Smooth muscle cell of the brain vasculature (primary cell): ENCODE data around the gene NCAM1.

ENCODE experiments used
- DNase-seq: peaks from one replicate; pipeline ENCODE4 v3.0.0-alpha.2; 2012; ENCODE audit warnings: low read depth, low spot score

Gene NCAM1

DNA sequence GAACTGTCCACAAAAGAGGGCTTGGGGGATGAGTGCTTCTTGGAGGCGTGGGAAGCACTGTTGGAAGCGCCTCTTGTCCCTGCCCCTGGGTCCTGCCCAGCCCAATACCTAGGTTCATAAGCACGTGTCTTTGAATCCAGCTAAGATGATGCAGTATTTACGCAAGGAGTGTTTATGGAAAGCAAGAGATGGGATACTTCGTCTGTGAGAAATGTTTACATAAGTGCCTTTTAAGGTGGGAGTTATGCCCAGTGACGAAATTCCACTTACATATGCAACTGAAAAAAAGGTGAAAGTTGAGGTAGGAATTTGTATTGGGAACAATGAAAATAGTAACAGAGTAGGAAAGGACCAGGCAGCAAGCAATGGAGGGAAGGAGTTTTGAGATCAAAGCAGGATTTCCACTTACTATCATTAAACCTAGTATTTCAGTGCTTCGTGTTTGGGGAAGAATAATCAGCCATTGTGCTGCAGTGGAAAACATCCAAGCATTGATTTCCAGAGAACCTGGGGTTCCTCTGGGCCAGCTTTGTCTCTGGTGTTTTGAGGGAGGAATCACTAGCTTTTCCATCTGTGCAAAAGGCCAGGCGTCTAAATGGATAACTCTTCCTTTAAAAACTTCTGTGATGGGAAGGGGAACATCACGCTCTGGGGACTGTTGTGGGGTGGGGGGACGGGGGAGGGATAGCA lies 237.9 kb downstream of the NCAM1 start:
- no peak for DNase-seq

DNA sequence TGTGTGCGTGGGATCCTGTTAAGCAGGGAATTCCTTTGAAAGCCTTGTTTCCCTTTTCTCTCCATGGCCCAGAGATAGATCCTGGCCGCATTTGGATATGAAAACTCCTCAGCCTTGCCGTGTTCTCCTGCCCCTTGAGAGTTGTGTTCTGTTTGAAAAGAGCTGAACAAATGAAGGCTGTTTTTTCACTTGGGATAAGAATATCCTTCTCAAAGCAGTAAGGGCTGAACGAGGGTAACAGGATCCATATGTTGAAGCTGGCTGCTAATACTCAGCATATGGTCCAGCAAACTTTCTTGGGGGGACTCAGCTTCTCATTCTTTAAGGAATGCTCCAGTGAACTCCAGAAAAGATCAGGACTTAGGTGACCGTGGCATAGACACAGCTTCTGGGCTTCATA lies 238.6 kb downstream of the NCAM1 start:
- no peak for DNase-seq

DNA sequence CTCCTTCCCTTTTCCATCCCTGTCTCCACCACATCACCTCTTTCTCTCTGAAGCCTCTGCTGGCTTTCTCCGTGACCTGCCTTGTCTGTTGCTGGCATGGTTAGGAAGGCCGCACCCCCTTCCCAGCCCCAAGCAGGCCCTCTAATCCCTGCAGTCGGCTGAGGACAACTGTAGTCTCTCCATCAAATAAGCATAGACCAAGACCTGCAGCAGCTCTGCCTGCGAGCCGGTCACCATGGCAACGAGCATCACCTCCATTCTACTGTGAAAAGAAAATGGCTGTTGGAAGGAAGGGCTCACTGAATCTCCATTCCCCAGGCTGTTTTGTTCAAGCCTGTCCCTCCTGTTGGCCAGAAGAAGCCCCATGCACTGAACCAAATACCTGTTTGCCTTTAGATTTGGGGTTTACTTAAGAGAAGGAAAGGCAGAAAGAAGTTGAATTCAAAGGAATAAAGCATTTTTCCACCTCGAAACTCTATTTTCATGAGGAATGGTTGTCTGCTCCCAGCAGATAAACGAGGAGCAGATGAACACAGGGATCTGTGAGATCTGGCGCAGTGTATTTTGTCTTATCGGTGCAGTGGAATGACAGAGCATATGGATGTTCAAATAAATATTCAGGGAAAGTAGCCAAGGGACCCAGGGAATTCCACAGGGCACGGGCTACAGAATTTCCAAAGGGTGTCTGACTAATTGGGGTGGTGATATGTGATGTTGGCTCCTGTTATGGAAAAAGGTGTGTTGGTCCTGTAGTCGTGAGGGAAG lies 240.0 kb downstream of the NCAM1 start:
- no peak for DNase-seq

DNA sequence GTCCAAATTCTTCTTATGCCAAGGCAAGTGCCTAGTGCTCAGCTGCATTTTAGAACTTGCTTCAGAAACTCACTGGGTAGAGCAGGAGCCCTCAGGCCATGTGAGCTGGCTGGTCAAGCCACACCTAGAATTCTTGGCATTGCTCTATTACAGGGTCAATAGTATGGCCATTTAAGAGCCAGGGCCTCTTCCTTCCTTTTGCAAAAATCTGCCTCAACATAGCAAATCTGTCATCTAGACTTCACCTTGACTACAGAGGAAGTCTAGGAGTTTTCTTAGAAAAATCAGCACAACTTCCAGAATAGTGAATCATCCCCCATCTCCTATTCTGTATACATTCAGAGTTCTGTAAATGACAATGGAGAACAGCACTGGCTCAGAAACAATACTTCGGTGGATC lies 241.2 kb downstream of the NCAM1 start:
- DNase-seq = no peak

DNA sequence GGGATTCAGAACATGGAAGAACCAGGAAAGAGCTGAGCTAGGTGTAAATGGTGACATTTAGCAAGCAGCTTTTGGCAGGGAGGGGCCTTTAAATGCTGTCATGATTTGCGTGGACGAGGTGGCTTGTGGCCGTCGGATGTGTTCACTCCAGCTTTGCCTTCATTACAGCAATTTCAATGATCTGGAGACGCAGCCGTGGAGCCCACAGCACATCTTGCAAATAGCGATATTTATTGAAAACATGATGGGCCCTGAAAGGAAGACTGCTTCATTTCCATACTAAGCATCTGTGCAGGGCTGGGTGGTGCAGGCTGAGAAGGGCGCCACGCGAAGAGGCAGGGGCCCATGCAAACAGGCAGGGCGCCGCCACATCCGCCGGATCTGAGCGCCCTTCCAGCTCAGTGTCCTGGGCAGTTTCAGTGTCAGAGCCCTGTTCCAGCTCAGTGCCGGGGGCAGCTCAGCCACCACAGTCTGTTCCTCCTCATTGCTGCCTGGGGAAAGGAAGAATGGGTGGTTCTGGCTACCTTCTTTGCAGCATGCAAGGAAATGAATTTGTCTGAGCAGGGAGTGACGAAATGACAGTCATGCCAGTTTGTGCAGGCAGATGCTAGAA lies 242.0 kb downstream of the NCAM1 start:
- no peak for DNase-seq

DNA sequence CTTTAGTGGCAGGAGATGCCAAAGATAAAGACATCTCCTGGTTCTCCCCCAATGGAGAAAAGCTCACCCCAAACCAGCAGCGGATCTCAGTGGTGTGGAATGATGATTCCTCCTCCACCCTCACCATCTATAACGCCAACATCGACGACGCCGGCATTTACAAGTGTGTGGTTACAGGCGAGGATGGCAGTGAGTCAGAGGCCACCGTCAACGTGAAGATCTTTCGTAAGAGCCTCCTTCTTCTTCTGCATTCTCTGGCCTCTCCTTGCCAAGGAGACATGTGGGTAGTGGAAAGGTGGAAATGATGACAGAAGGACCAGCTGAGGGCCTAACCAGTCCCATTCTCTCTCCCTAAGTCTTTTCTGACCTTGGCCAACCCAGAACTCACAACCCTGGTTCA lies 243.1 kb downstream of the NCAM1 start:
- DNase-seq = no peak

DNA sequence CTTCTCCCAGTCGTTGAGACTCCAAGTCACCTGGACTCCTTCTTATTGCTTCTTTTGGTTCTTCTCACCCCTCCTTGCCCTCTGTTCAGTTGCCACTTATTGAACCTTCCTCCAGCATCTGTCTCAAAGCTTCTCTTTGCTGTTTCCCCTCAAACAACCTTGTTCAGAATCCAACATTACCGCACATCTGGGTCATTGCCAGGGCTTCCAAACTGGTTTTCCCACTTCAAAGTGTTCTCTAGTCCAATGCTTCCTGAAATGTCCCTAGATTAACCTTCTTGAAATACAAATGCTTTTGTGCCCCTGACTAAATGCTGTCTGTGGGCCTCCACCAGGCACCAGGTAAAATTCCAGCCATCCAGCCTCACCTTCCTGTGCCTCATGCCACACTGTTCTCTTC lies 252.3 kb downstream of the NCAM1 start:
- no peak for DNase-seq

DNA sequence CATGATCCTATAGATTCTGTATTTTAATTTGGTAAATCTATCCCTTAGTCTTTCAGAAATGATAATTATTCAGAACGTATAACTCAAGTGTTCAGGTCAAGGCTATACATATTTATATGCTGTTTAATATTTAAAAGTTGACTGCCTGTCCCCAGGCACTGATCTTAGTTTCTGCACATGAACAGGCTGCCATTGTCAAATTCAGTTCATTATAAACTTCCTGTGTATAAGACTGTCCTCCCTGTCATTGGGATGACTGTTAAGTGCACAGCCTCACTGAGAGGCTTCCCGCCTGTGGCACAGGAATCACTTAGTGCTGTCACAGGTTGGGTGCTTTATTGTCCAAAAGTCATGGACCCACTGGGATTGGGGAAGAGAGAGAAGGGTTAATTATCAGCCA lies 261.0 kb downstream of the NCAM1 start:
- no peak for DNase-seq

DNA sequence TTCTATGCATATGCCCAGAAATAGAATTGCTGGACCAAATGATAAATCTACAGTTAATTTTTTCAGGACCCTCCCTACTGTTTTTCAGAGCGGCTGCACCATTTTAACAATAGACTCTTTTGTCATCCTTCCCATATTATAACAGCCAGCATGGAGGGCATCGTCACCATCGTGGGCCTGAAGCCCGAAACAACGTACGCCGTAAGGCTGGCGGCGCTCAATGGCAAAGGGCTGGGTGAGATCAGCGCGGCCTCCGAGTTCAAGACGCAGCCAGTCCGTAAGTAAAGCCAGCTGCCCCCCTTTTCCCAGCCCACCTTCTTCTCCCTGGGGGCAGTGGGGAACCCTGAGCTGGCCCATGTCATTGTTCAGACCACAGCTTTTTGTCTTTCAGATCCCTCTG lies 273.7 kb downstream of the NCAM1 start:
- DNase-seq = no peak

DNA sequence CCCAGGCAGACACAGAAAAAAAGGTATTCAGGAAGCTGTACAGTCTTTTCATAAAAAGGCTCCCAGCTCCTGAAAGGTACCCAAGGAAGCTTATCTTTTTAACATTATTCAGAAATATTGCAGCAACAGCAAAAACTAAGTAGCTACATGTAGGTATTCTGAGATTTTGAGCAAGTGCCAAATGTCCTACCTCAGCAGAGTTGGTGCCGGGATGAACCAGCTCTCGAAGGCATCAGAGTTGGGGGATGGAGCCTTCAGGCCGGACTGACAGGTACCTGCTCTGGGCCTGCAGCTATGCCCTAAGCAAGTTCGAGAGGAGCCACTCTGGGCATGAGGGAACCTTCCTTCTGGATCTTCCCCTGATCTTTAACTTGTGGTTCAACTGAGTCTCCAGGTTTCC lies 276.0 kb downstream of the NCAM1 start:
- DNase-seq = no peak

DNA sequence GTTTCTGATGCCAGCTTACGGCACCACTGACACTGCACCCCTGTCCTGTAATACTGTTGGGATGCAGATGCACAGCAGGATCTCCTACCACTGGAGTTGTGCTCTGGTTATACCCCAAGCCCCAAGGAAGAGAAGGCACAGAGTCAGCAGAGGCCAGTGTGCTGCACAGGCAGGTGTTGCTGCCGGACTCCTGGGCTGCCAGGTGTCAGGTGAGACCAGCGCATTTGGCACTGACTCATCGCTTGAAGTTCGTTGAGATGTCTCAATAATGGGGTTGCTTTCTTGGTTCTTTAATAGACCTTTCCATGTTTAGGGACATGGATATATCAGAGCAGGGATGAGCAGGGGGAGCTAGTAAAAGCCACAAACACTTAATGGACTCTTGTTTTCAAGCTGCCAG lies 277.5 kb downstream of the NCAM1 start:
- DNase-seq = no peak

DNA sequence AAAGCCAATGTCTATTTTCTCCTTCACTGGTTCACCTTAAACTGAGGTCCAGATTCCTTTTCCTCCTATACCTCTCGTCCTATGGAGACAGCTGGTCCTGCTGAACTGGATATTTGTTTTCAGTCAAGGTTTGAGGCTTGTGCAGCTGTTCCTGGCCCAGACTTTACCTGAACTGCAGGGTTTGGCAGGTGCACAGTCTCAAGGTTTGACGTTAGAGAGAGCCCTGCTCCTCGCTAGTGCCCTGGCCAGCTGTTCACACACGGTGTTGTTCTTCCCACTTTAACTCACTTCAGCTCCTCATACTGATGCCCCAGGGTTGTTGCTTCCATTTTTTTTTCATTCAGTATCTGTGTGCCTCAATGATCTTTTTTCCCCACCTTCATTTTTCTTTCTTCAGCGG lies 279.2 kb downstream of the NCAM1 start:
- DNase-seq = no peak

DNA sequence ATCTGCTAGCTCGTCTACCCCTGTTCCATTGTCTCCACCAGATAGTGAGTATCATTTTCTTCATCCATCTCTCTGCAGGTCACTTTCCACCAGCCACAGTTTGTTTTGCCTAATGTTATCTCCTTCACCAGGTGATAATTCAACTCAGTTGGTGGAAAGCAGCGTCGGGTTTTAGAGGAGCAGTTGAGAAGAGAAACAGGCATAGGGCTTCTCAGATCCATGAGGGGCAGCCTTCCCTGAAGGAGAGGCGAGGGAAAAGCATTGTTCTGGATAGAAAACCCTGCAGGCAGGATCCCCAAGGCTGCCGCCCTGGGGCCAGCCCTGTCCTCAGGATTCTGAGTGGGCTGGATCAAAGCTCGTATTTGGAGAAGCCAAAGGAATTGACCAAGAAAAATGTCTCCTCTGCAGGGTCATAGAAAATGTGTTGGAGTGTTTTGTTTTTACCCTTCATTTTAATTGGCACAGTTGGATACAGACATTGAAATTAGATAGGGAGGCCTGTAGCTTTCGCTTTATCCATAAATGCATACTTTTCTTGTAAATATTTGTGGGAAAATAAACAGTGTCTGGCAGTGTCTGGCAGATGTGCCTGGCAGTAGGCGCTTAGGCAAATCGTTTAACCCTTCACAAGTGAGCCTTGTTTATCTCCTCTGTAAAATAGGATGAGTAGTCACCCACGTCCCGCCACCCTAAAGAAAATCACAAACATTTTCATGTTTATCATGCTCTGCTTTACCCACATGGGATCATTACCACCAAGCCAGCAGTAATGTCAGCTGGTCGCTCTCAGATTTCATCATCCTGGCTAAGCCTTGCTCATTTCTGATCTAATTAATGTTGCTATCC lies 279.8 kb downstream of the NCAM1 start:
- DNase-seq = no peak

DNA sequence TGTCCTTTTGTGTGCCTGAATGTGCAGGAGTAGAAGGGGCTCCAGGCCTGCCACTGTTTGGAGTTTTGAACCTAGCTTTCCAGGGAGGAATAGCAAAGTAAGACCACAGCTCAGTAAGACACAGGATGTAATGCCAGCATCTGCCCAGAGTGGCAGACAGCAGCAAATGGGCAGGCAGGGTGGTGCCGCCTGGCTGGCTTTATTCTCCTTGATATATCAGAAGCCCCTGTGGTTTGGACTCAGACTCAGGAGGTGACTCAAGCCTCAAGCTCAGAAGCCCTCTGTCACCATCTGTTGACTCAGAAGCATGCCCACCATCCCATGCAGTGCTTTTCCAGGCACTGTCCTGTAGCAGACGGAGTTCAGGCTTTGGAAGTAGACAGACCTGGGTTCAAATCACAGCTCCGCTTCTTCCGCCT lies 280.4 kb downstream of the NCAM1 start:
- no peak for DNase-seq

DNA sequence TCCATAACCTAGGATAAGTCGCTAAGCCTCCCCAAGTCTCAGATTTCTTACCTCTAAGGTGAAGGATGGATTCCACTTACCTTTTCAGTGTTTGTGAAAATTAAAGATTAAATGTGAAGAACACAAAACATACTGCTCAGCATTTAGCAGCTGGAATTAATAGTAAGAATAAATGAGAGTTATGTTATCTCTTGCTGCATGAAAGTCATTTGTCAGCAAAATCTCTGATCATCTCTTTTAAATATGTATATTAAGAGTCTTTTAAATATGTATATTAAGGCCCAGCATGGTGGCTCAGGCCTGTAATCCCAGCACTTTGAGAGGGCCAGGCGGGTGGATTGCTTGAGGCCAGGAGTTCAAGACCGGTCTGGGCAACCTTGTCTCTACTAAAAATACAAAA lies 280.8 kb downstream of the NCAM1 start:
- DNase-seq = no peak

DNA sequence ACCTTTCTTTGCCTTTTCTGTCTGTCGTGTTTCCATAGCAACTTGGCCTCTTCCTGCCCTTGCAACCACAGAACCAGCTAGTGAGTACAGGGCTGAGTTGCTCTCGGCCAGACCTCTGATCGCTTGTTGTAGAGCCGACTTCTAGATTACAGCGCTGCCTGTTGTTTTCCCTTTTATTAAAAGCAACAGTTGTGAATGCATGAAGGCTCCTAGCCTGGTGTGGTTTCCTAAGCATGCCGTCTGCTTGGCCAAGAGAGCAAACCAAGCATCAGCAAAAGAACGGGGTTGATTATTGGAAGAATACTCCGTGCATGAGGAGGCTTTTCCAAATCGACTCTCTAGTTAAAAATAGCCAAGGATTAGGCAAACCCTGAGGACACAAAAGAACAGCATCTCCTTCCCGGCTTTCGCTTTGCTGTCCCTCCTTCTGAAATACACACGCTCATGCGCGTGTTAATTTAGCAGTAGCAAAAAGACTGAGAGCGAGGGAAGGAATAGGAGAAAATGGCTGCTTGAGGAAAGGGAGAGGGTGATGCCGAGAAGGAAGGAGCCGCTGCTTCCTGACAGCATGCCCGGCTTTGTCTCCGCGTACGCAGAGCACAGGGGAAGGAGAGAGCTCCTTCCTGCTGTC lies 281.7 kb downstream of the NCAM1 start:
- DNase-seq = peak; percentile 10

DNA sequence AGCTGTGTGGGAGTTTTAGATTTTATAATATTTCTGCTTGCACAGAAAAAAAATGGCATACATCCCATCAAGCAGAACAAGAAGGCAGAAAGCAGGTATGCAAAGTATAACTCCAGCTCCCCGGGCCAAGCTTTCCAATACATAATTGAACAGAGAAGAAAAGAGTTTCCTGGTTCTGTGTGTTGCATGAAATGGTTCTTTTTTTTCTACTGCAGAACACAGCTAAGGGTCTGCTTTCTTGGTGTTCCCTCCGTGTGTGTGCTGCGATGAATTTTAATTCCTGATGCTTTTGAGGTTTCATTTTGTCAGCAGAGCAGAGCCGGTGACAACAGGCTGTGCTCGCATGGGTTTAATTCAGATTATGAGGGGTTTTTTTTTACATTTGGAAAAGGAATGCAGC lies 282.5 kb downstream of the NCAM1 start:
- DNase-seq = no peak

DNA sequence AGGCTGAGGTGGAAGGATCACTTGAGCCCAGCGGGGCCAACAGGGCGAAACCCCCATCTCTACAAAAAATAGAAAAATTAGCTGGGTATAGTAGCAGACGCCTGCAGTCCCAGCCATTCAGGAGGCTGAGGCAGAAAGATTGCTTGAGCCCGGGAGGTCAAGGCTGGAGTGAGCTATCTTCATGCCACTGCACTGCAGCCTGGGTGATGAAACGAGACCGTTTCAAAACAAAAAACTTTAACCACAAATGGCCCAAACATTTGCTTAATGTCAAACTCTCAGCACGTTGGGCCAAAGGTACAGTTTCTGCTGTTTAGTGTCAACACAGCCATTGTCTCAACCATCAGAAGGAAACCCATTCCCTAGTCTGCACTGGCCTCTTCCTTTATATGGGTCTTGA lies 284.0 kb downstream of the NCAM1 start:
- no peak for DNase-seq

DNA sequence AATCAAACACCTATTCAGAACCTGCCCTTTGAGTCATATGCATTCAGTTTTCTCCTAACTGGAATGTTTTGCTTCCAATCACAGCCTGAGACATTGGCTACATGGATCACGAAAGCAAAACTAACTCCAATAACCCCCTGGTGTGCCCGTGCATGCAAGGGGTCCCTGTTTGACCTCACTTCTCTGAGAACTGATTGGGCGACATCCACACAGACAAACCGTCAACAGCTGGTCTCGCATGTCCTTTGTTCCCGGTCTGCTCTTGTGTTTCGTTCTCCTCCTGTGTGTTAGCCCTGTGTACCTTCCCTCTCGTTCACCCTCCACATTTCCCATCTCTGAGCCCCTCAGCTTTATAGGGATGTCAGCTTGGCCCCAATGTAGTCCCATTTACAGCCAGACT lies 286.0 kb downstream of the NCAM1 start:
- DNase-seq = no peak

DNA sequence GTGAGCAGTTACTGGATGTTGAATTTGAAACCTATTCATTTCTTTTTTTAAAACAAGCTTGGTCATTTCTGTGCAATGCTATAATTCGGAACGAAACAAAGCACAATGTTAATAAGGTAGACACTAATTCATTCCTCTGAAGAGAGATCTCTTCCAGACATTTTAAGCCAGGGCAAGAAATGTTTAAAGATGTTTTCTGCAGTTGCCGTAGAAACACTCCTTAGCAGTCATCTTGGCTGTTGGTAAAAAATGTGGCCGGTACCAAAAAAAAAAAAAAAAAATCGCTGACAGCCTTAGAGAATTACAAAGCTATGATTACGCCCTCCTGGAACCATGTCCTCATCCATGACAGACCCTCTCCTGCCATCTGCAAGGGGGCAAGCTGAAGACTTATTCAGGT lies 286.7 kb downstream of the NCAM1 start:
- DNase-seq = no peak

DNA sequence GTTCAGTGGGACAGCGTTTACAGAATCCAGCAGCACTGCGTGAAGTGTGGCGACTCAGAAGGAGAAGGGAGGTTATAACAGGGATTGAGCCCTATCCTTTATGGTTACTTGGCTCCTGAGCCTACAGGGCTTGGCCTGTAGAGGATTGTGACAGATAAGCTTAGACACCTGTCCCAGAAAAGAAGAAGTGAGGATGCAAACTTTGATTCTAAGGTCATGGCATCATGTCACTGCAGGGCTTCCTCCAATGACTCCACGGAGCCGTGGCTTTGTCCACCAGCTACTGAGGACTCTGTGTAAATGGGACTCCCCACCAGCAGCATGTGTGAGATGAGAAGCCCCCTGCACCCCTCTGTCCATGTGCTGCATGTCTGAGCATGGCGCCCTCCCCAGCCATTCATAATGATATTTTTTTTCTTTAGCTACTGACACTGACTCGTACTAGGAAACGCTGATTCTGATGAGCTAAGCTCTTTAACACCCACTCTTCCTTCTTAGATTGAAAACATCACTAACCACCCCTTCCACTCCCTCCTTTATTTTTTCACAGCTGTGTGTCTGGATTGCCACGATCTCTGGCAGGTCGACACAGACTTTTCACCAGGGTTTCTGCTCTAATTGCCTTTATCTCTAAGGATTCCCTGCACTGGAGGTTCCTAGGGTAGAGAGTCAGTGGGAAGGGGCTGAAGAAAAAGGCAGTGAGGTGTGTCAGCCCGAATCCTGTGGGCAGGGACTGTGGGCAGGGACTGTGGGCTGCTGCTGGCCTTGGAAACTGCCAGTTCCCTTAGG lies 287.7 kb downstream of the NCAM1 start:
- DNase-seq = no peak
